ENCODE measurements around the gene EPB41L2. TPM values are rescaled to one million over a fixed set of nuclear protein-coding genes. Genes with fewer than 3 reads are reported as not detected.
"Not testable (repeated sequence)": the region's sequence is repeated elsewhere in the genome, so short reads cannot be mapped to it uniquely, and the experiment has no call there.

Gene EPB41L2
- total RNA-seq, 1 experiment from 2014 or later = 91.7 TPM

GRCh38 chr6:131096786-131097185 lies 33.7 kb upstream of the EPB41L2 start:
- ChIA-PET CTCF (no interaction called here), POLR2A (no interaction called here)
- Histone ChIP-seq H3K36me3 (ENCODE audit: control insufficient read depth, insufficient read depth, low read length) (no peaks in the 10 kb centered on the region), H3K9me3 (0 out of 2 replicates have a peak, but pooled peaks cover 3% of the 10 kb centered on the region), H3K27me3 (replicated peaks; ENCODE audit: control insufficient read depth, insufficient read depth, low read length) (no peaks in the 10 kb centered on the region), H3K4me3 (ENCODE audit: low read depth, low read length) (no peak overlapping the region), H3K4me1 (peaks cover under 1% of the 10 kb centered on the region; the same call in 1 of the 2 replicates)
- Mint-ChIP-seq H3K27me3 (ENCODE audit: insufficient read depth, unreplicated experiment) (no peaks in the 10 kb centered on the region), H3K4me1 (ENCODE audit: low read depth, unreplicated experiment) (no peaks in the 10 kb centered on the region), H3K4me3 (ENCODE audit: unreplicated experiment) (no peak overlapping the region), H3K27ac (ENCODE audit: unreplicated experiment) (no peak overlapping the region), H3K36me3 (ENCODE audit: insufficient read depth, unreplicated experiment) (peaks cover 4% of the 10 kb centered on the region), H3K9me3 (ENCODE audit: unreplicated experiment) (peaks cover 19% of the 10 kb centered on the region)
- TF ChIP-seq CTCF (IDR thresholded peaks at IDR 0.05; ENCODE audit: insufficient read depth in 1 of 2, low read depth in 1 of 2, low read length in 1 of 2, severe bottlenecking in 1 of 2, unreplicated experiment in 1 of 2) = no peak
- no peak for DNase-seq
- no TSS peak for BruUV-seq (replicated peaks)
- intact Hi-C loops (cut with micrococcal nuclease; ENCODE audit: unreplicated experiment) = no loop called here

GRCh38 chr6:131093334-131093733 lies 30.3 kb upstream of the EPB41L2 start:
- no peaks in the 10 kb centered on the region for H3K36me3 Mint-ChIP-seq (ENCODE audit: insufficient read depth, unreplicated experiment)
- no TSS peak for BruUV-seq (replicated peaks)
- intact Hi-C loops (cut with micrococcal nuclease; ENCODE audit: unreplicated experiment) = no loop called here
- no peak overlapping the region for H3K4me3 ChIP-seq (ENCODE audit: low read depth, low read length)
- CTCF ChIA-PET = no interaction called here
- no peaks in the 10 kb centered on the region for H3K27me3 ChIP-seq (replicated peaks; ENCODE audit: control insufficient read depth, insufficient read depth, low read length)
- H3K27ac Mint-ChIP-seq (ENCODE audit: unreplicated experiment) = no peak overlapping the region
- no peaks in the 10 kb centered on the region for H3K9me3 ChIP-seq
- H3K9me3 Mint-ChIP-seq (ENCODE audit: unreplicated experiment) = peaks cover 15% of the 10 kb centered on the region
- H3K36me3 ChIP-seq (ENCODE audit: control insufficient read depth, insufficient read depth, low read length) = no peaks in the 10 kb centered on the region
- no peak overlapping the region for H3K4me3 Mint-ChIP-seq (ENCODE audit: unreplicated experiment)
- TF ChIP-seq CTCF (IDR thresholded peaks at IDR 0.05; ENCODE audit: insufficient read depth in 1 of 2, low read depth in 1 of 2, low read length in 1 of 2, severe bottlenecking in 1 of 2, unreplicated experiment in 1 of 2) = no peak
- H3K4me1 Mint-ChIP-seq (ENCODE audit: low read depth, unreplicated experiment) = no peaks in the 10 kb centered on the region
- H3K27me3 Mint-ChIP-seq (ENCODE audit: insufficient read depth, unreplicated experiment) = no peaks in the 10 kb centered on the region
- H3K4me1 ChIP-seq = no peaks in the 10 kb centered on the region
- POLR2A ChIA-PET = no interaction called here
- DNase-seq = no peak

GRCh38 chr6:131091944-131092343 lies 28.9 kb upstream of the EPB41L2 start:
- BruUV-seq (replicated peaks); H3K4me1 ChIP-seq; H3K27me3 ChIP-seq (replicated peaks; ENCODE audit: control insufficient read depth, insufficient read depth, low read length); intact Hi-C loops (cut with micrococcal nuclease; ENCODE audit: unreplicated experiment); DNase-seq; H3K36me3 ChIP-seq (ENCODE audit: control insufficient read depth, insufficient read depth, low read length); H3K27ac Mint-ChIP-seq (ENCODE audit: unreplicated experiment); H3K4me1 Mint-ChIP-seq (ENCODE audit: low read depth, unreplicated experiment); H3K9me3 ChIP-seq; POLR2A ChIA-PET; H3K4me3 Mint-ChIP-seq (ENCODE audit: unreplicated experiment); H3K36me3 Mint-ChIP-seq (ENCODE audit: insufficient read depth, unreplicated experiment); H3K4me3 ChIP-seq (ENCODE audit: low read depth, low read length); CTCF ChIA-PET; H3K27me3 Mint-ChIP-seq (ENCODE audit: insufficient read depth, unreplicated experiment): not testable (repeated sequence)
- H3K9me3 Mint-ChIP-seq (ENCODE audit: unreplicated experiment) = peaks cover 16% of the 10 kb centered on the region

GRCh38 chr6:131090339-131090738 lies 27.3 kb upstream of the EPB41L2 start:
- H3K4me3 Mint-ChIP-seq (ENCODE audit: unreplicated experiment); H3K27me3 Mint-ChIP-seq (ENCODE audit: insufficient read depth, unreplicated experiment); H3K27me3 ChIP-seq (replicated peaks; ENCODE audit: control insufficient read depth, insufficient read depth, low read length); H3K36me3 ChIP-seq (ENCODE audit: control insufficient read depth, insufficient read depth, low read length); H3K9me3 ChIP-seq; H3K27ac Mint-ChIP-seq (ENCODE audit: unreplicated experiment); CTCF ChIA-PET; POLR2A ChIA-PET; H3K4me3 ChIP-seq (ENCODE audit: low read depth, low read length); H3K9me3 Mint-ChIP-seq (ENCODE audit: unreplicated experiment); intact Hi-C loops (cut with micrococcal nuclease; ENCODE audit: unreplicated experiment); BruUV-seq (replicated peaks); H3K4me1 Mint-ChIP-seq (ENCODE audit: low read depth, unreplicated experiment); H3K36me3 Mint-ChIP-seq (ENCODE audit: insufficient read depth, unreplicated experiment); H3K4me1 ChIP-seq; DNase-seq: not testable (repeated sequence)

All from Caco-2 (cell line).